GF-D8 (cell line): ENCODE measurements around the gene LETM1.

Experiments
- DNase-seq: peaks from one replicate; lab custom pipeline; 2025; lab: John Stamatoyannopoulos, UW

The LETM1 gene

GRCh38 chr4:1763070-1763549 lies 92.8 kb downstream of the LETM1 start:
- no peak for DNase-seq

GRCh38 chr4:1762264-1763010 lies 93.5 kb downstream of the LETM1 start:
- no peak for DNase-seq
